DOHH2 (cell line): Measurements from ENCODE around the gene ASB13.

Experiments used
- EZH2phosphoT487 ChIP-seq: fragments of 200-600 bp; sonication (generic); IDR thresholded peaks from 2 replicates; pipeline ENCODE4 v1.6.1; 2017; ENCODE audit warnings: borderline replicate concordance, mild to moderate bottlenecking, antibody characterized with exemption, low read length, moderate library complexity, mixed read lengths
- TF ChIP-seq, protein P1 (sequence below): fragments of 200-600 bp; sonication (generic); IDR thresholded peaks from one replicate; pipeline ENCODE4 v1.5.1; 2014; ENCODE audit warnings: antibody characterized with exemption, mild to moderate bottlenecking, low read depth, low read length; ENCODE audit not compliant: poor library complexity, severe bottlenecking

- TF ChIP-seq, protein P1, sequence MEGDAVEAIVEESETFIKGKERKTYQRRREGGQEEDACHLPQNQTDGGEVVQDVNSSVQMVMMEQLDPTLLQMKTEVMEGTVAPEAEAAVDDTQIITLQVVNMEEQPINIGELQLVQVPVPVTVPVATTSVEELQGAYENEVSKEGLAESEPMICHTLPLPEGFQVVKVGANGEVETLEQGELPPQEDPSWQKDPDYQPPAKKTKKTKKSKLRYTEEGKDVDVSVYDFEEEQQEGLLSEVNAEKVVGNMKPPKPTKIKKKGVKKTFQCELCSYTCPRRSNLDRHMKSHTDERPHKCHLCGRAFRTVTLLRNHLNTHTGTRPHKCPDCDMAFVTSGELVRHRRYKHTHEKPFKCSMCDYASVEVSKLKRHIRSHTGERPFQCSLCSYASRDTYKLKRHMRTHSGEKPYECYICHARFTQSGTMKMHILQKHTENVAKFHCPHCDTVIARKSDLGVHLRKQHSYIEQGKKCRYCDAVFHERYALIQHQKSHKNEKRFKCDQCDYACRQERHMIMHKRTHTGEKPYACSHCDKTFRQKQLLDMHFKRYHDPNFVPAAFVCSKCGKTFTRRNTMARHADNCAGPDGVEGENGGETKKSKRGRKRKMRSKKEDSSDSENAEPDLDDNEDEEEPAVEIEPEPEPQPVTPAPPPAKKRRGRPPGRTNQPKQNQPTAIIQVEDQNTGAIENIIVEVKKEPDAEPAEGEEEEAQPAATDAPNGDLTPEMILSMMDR: no peak
- no peak for TF ChIP-seq EZH2phosphoT487
Measured at GRCh38 chr10:5683065-5683464, 16.7 kb upstream of the ASB13 start.
